HT1080 (cell line): ENCODE results near the gene TXNIP. TPM values are rescaled to one million over a fixed set of nuclear protein-coding genes. Genes with fewer than 3 reads are reported as not detected.

Experiments used
- DNase-seq: peaks from one replicate; pipeline ENCODE4 v3.0.0-alpha.2; 2015; ENCODE audit warnings: low read depth
- total RNA-seq: library from RNA; depleted of rRNA; stranded (reverse); fragments of >200 nt; shearing (Covaris generic); gene quantifications from 2 replicates; pipeline ENCODE4 v1.2.3, GENCODE V29; 2014

Gene TXNIP
- total RNA-seq, 1 experiment from 2014 or later, result 10.4 TPM

- DNase-seq, result peak; percentile 74
Observed at GRCh38 chr1:146012703-146013558, 16.6 kb upstream of the TXNIP start.

GRCh38 chr1:146010126-146010738, 13.9 kb upstream of the TXNIP start:
- DNase-seq, result no peak

GRCh38 chr1:146007489-146008133, 11.2 kb upstream of the TXNIP start:
- DNase-seq, result no peak

GRCh38 chr1:146001709-146002108, 5.3 kb upstream of the TXNIP start:
- no peak for DNase-seq

GRCh38 chr1:145999321-146000024, 3.1 kb upstream of the TXNIP start:
- no peak for DNase-seq

GRCh38 chr1:145997718-145998023, 1.3 kb upstream of the TXNIP start:
- no peak for DNase-seq

GRCh38 chr1:145997016-145997717, 788 bp upstream of the TXNIP start:
- DNase-seq, result peak; percentile 37

GRCh38 chr1:145995964-145996432, 381 bp downstream of the TXNIP start:
- no peak for DNase-seq

GRCh38 chr1:145995148-145995881, 1.1 kb downstream of the TXNIP start:
- DNase-seq, result no peak

- no peak for DNase-seq
Observed at GRCh38 chr1:145994391-145995120, 1.8 kb downstream of the TXNIP start.

- DNase-seq, result no peak
Observed at GRCh38 chr1:145993618-145994390, 2.6 kb downstream of the TXNIP start.

GRCh38 chr1:145992958-145993617, 3.3 kb downstream of the TXNIP start:
- no peak for DNase-seq

GRCh38 chr1:145992502-145992936, 3.9 kb downstream of the TXNIP start:
- DNase-seq, result no peak

GRCh38 chr1:145991735-145992412, 4.5 kb downstream of the TXNIP start:
- no peak for DNase-seq

GRCh38 chr1:145990249-145990855, 6.0 kb downstream of the TXNIP start:
- no peak for DNase-seq

- no peak for DNase-seq
Observed at GRCh38 chr1:145988773-145989172, 7.6 kb downstream of the TXNIP start.

GRCh38 chr1:145987926-145988325, 8.5 kb downstream of the TXNIP start:
- DNase-seq, result no peak
